Subcutaneous abdominal adipose tissue (tissue), 5 donors: ENCODE results near the gene SLC22A12.

Source experiments
- H3K27ac ChIP-seq: one replicate; pipeline ENCODE4 v1.7.0; 2013; ENCODE audit warnings: low read depth, mild to moderate bottlenecking, inconsistent platforms, low read length, moderate library complexity
- H3K27me3 ChIP-seq, 5 donors: one replicate each; pipeline ENCODE4 v1.7.0; 2013; ENCODE audit warnings: low read length in 5 of 5, inconsistent platforms in 1 of 5; ENCODE audit not compliant: control insufficient read depth in 5 of 5, insufficient read depth in 4 of 5
- H3K36me3 ChIP-seq, 5 donors: one replicate each; pipeline ENCODE4 v1.7.0; 2013; ENCODE audit warnings: low read length in 5 of 5; ENCODE audit not compliant: control insufficient read depth in 5 of 5, insufficient read depth in 5 of 5
- H3K4me1 ChIP-seq, 5 donors: one replicate each; pipeline ENCODE4 v1.7.0; 2013; ENCODE audit warnings: low read length in 5 of 5, mild to moderate bottlenecking in 3 of 5, moderate library complexity in 1 of 5; ENCODE audit not compliant: control insufficient read depth in 5 of 5, insufficient read depth in 5 of 5
- H3K4me3 ChIP-seq, 5 donors: one replicate each; pipeline ENCODE4 v1.7.0; 2013; ENCODE audit warnings: low read length in 5 of 5, low read depth in 1 of 5
- H3K9ac ChIP-seq, 5 donors: one replicate each; pipeline ENCODE4 v1.7.0; 2013; ENCODE audit warnings: low read length in 5 of 5, mild to moderate bottlenecking in 4 of 5, moderate library complexity in 3 of 5
- H3K9me3 ChIP-seq, 5 donors: one replicate each; pipeline ENCODE4 v1.7.0; 2013; ENCODE audit warnings: low read length in 5 of 5; ENCODE audit not compliant: control insufficient read depth in 5 of 5
- donor health status: healthy.
- donor health status: healthy.
- donor health status: healthy.
- donor health status: healthy.
- donor health status: healthy.

SLC22A12 gene

DNA sequence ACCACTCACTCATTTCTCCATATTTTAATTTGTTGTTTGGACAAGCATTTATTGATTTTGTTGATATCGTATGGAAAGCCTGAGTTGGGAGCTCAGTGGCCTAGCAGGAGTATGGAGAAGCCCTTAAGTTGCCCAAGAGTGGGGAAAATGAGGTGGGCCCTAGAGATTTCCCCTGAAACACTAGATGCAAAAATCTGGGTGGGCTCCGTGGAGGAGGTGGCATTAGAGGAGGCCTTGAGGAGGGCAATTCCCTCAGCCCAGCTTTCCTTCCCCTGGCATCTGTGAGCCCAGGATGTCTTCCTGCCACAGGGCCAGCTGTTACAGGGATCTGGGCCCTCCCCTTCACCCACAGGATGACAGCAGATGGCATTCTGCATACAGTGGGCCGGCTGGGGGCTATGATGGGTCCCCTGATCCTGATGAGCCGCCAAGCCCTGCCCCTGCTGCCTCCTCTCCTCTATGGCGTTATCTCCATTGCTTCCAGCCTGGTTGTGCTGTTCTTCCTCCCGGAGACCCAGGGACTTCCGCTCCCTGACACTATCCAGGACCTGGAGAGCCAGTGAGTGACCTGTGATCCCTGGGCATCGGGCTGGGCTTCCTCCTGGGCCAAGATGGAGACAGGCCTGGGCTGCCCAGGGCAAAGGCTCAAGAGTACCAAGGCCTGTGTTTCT is 21.6 kb upstream of the SLC22A12 start:
- H3K4me1 ChIP-seq: peaks cover 2 to 15% (median 14%) of the 10 kb centered on the region in 5 donors
- H3K36me3 ChIP-seq: no peaks in the 10 kb centered on the region
- H3K9ac ChIP-seq: no peak overlapping the region
- H3K4me3 ChIP-seq: no peak overlapping the region
- H3K9me3 ChIP-seq: no peaks in the 10 kb centered on the region
- no peak overlapping the region for H3K27ac ChIP-seq
- peaks cover 0 to 7% (median 0%) of the 10 kb centered on the region in 5 donors for H3K27me3 ChIP-seq

DNA sequence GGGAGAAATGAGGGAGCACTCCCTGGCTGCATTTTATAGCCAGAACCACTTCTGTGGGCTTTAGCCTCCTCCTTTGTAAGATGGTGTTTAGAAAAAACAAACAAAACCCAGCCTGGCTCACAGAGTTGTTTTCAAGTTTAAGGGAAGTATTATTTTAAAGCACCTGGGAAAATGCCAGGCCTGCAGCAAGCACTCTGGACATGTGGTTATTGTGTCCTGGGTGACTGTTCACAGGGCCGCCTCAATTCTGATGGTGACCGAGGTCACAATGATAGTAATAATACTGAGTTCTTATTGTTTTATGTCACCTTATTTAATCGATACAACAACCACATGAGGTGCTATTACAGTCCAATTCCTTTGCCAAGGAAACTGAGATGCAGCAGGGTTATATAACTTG is 20.7 kb upstream of the SLC22A12 start:
- Histone ChIP-seq H3K4me1 (peaks cover 2 to 15% (median 14%) of the 10 kb centered on the region in 5 donors), H3K9ac (no peak overlapping the region), H3K36me3 (no peaks in the 10 kb centered on the region)

DNA sequence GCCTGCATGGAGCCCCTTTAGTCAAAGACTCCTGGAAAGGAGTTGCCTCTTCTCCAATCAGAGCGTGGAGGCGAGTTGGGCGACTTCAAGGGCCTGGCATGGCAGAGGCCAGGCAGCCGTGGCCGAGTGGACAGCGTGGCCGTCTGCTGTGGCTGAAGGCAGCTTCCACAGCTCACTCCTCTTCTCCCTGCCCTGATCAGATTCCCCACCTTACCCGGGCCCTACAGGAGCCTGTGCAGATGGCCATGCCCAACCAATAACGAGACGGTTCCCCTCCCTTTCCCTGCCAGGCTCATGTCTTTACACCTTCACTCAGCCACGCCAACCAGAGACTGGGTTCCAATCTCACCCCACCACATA is 20.0 kb upstream of the SLC22A12 start:
- no peaks in the 10 kb centered on the region for H3K27me3 ChIP-seq
- peaks cover 2 to 13% (median 13%) of the 10 kb centered on the region in 5 donors for H3K4me1 ChIP-seq

More for the DNA sequence above, 20.7 kb upstream of the SLC22A12 start:
- Histone ChIP-seq H3K27me3 (no peaks in the 10 kb centered on the region), H3K9me3 (no peaks in the 10 kb centered on the region), H3K27ac (no peak overlapping the region), H3K4me3 (no peak overlapping the region)

DNA sequence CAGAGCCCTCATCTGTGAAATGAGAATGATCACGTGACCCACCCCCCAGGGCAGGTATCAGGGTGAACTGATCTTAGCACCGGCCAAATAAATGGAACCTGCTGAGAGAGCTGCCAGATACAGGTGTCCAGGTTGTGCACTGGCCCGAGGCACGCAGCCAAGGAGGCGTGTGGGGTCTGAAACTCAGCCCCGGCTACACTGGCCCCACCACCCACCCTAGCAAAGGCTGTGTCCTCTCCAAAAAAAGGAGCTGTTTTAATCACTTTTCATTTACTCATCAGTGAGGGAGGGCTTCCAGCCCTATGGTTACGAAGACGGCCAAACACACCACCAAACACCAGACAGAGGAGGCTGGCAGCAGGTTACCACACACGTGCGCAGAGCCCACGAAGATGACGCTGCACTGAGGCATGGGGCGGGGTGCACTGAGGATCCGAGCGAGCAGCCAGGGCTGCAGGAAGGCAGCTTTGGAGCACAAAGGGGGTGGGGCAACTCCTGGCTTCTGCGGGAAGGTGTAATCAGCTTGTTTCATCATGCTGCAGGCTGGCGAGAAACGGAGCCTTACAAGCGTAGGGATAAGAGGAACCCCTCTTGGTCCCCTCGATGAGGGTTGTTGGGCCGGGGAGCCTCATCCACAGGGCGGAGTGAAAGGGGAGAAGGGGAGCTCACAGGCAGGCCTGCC is 19.5 kb upstream of the SLC22A12 start:
- Histone ChIP-seq H3K27me3 (no peaks in the 10 kb centered on the region), H3K4me1 (peaks cover 2 to 8% (median 8%) of the 10 kb centered on the region in 5 donors), H3K9ac (no peak overlapping the region), H3K36me3 (no peaks in the 10 kb centered on the region), H3K27ac (no peak overlapping the region), H3K9me3 (no peaks in the 10 kb centered on the region), H3K4me3 (no peak overlapping the region)

More for the DNA sequence above, 20.0 kb upstream of the SLC22A12 start:
- Histone ChIP-seq H3K4me3 (no peak overlapping the region), H3K9ac (no peak overlapping the region), H3K9me3 (no peaks in the 10 kb centered on the region), H3K27ac (no peak overlapping the region), H3K36me3 (no peaks in the 10 kb centered on the region)

DNA sequence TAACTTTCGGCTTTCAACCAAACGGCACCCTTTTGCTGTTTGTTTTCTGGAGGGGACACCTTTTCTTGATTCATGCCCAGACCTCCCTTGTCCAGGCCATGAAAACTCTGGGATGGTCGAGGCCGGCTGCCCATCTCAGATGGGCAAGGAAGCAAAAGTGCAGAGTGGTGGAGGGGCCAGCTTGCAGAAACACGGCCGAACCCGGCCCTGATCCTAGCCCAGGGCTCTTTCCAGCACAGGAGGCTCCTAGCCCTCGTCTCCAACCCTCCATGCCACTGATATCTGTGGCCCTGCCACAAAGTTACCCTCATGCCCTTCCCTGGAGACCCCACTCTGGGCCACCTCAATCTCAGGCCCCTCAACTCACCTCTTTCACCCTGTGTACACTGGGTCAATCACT is 18.9 kb upstream of the SLC22A12 start:
- no peaks in the 10 kb centered on the region for H3K27me3 ChIP-seq

DNA sequence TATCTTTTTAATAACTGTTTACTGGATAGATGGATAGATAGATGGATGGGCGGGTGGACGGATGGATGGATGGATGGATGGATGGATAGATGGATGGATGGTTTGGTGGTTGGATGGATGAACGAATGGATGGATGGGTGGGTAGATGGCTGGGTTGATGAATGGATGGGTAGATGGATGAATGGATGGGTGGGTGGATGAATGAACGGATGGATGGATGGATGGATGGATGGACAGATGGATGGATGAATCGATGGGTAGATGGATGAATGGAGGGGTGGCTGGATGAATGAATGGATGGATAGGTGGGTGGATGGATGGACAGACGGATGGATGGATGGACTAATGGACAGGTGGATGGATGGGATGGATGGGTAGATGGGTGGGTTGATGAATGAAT is 13.8 kb upstream of the SLC22A12 start:
- Histone ChIP-seq H3K27me3 (no peaks in the 10 kb centered on the region), H3K36me3 (no peaks in the 10 kb centered on the region), H3K9ac (no peak overlapping the region), H3K9me3 (no peaks in the 10 kb centered on the region), H3K27ac (no peak overlapping the region), H3K4me3 (no peak overlapping the region), H3K4me1 (peaks cover 0 to 3% (median 0%) of the 10 kb centered on the region in 5 donors)

More for the DNA sequence above, 18.9 kb upstream of the SLC22A12 start:
- Histone ChIP-seq H3K4me3 (no peak overlapping the region), H3K9me3 (no peaks in the 10 kb centered on the region), H3K4me1 (peaks cover 0 to 2% (median 2%) of the 10 kb centered on the region in 5 donors), H3K9ac (no peak overlapping the region), H3K36me3 (no peaks in the 10 kb centered on the region), H3K27ac (no peak overlapping the region)

DNA sequence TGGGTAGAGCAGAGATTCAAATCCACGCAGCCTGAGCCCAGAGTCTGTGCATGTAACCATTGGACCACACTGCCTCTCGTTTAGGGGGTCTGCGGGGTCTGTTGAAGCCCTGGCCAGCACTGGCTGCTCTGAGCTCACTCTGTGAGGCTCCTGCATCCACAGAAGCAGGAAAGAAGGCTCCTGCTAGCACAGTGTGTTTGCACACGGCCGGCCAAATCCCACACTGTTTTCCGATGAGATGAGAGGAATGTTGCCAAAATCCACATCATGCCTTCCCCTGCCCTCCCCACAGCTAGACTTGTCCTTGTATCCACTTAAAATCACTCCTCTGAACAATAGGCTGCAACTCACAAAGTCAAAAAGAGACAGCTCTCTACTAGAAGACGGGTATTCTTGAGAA is 10.6 kb upstream of the SLC22A12 start:
- H3K9me3 ChIP-seq: no peaks in the 10 kb centered on the region
- no peaks in the 10 kb centered on the region for H3K27me3 ChIP-seq
- peaks cover 4 to 16% (median 12%) of the 10 kb centered on the region in 5 donors for H3K4me1 ChIP-seq
- no peak overlapping the region for H3K9ac ChIP-seq
- no peaks in the 10 kb centered on the region for H3K36me3 ChIP-seq
- H3K4me3 ChIP-seq: no peak overlapping the region
- no peak overlapping the region for H3K27ac ChIP-seq

DNA sequence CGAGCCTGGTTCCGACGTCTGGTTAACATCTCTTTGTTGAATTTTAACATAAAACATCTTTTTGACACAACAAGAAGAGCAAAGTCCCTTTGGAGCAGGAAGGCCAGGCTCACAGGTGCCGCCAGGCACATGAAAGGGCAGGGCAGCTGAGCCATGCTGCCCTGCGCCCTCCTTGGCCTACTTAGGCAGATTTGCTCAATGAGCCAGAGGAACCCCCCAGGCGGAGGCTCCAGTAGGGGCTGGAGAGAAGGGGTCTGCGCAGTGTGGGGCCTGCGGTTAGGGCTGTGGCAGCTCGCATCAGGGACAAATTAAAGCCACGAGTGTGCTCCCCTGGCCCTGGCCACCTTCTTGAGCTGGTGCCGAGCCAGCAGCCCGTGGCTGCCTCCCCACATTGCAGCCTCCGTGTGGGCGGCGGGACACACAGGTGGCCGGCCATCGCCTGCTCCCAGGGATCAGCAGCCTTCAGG is 9.9 kb upstream of the SLC22A12 start:
- H3K27ac ChIP-seq: no peak overlapping the region
- H3K36me3 ChIP-seq: no peaks in the 10 kb centered on the region
- H3K27me3 ChIP-seq: no peaks in the 10 kb centered on the region
- H3K4me1 ChIP-seq: peaks cover 4 to 16% (median 12%) of the 10 kb centered on the region in 5 donors
- no peaks in the 10 kb centered on the region for H3K9me3 ChIP-seq
- H3K4me3 ChIP-seq: no peak overlapping the region
- no peak overlapping the region for H3K9ac ChIP-seq

DNA sequence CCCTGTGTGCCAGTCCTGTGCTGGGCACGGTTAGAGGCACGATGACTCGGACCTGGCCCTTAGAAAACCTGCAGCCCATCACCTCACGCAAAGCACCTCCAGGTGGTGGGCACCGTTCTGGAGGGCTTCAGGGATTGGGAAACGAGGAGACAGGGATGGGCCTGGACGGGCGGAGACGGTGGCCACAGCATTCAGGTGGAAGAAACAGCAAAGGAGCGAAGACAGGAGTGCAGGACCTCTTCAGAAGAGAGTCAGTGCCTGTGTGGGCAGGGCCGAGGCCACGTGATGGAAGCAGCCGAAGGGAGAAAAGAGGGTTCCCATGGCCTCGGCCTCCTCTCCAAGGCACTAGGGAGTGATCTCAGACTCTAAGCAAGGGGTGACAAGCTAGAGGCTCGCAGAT is 8.1 kb upstream of the SLC22A12 start:
- Histone ChIP-seq H3K36me3 (no peaks in the 10 kb centered on the region), H3K4me3 (peak overlapping the region in 2 of 5 donors; percentile 4 to 23), H3K9me3 (peaks cover 0 to 6% (median 3%) of the 10 kb centered on the region in 5 donors), H3K4me1 (peaks cover 4 to 16% (median 12%) of the 10 kb centered on the region in 5 donors), H3K27ac (no peak overlapping the region), H3K9ac (no peak overlapping the region), H3K27me3 (no peaks in the 10 kb centered on the region)
